Measurements from ENCODE around the gene CBX5. TPM values are rescaled to one million over a fixed set of nuclear protein-coding genes. Genes with fewer than 3 reads are reported as not detected.

CBX5 gene
- total RNA-seq, 1 experiment from 2014 or later = 173 TPM

GRCh38 chr12:54197431-54197909 lies 82.5 kb downstream of the CBX5 start:
- H3K4me3 Mint-ChIP-seq (ENCODE audit: low read depth, unreplicated experiment) = no peak overlapping the region
- no peak for DNase-seq
- H3K27me3 Mint-ChIP-seq (ENCODE audit: unreplicated experiment) = peaks cover 88% of the 10 kb centered on the region
- BruUV-seq (replicated peaks) = no TSS peak
- TF ChIP-seq, protein P1, sequence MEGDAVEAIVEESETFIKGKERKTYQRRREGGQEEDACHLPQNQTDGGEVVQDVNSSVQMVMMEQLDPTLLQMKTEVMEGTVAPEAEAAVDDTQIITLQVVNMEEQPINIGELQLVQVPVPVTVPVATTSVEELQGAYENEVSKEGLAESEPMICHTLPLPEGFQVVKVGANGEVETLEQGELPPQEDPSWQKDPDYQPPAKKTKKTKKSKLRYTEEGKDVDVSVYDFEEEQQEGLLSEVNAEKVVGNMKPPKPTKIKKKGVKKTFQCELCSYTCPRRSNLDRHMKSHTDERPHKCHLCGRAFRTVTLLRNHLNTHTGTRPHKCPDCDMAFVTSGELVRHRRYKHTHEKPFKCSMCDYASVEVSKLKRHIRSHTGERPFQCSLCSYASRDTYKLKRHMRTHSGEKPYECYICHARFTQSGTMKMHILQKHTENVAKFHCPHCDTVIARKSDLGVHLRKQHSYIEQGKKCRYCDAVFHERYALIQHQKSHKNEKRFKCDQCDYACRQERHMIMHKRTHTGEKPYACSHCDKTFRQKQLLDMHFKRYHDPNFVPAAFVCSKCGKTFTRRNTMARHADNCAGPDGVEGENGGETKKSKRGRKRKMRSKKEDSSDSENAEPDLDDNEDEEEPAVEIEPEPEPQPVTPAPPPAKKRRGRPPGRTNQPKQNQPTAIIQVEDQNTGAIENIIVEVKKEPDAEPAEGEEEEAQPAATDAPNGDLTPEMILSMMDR (IDR thresholded peaks at IDR 0.05; ENCODE audit: unreplicated experiment) = no peak
- H3K36me3 Mint-ChIP-seq (ENCODE audit: insufficient read depth, unreplicated experiment) = no peaks in the 10 kb centered on the region
- no peak overlapping the region for H3K27ac Mint-ChIP-seq (ENCODE audit: unreplicated experiment)
- no peaks in the 10 kb centered on the region for H3K9me3 Mint-ChIP-seq (ENCODE audit: low read depth, unreplicated experiment)
- peaks cover 10% of the 10 kb centered on the region for H3K4me1 Mint-ChIP-seq (ENCODE audit: low read depth, unreplicated experiment)
- CTCF ChIA-PET = interaction anchor here (0.6 kb wide), 2 partner anchors 173 to 189 kb away, joined by 3 to 4 read pairs; partner anchors contain the start of gene HOXC8
- intact Hi-C loops (cut with micrococcal nuclease; ENCODE audit: unreplicated experiment) = no loop called here

- Mint-ChIP-seq H3K4me1 (ENCODE audit: low read depth, unreplicated experiment) (peaks cover 10% of the 10 kb centered on the region), H3K27me3 (ENCODE audit: unreplicated experiment) (peaks cover 92% of the 10 kb centered on the region), H3K36me3 (ENCODE audit: insufficient read depth, unreplicated experiment) (no peaks in the 10 kb centered on the region), H3K27ac (ENCODE audit: unreplicated experiment) (no peak overlapping the region), H3K9me3 (ENCODE audit: low read depth, unreplicated experiment) (no peaks in the 10 kb centered on the region), H3K4me3 (ENCODE audit: low read depth, unreplicated experiment) (no peak overlapping the region)
- BruUV-seq (replicated peaks) = no TSS peak
- TF ChIP-seq, protein P1 (IDR thresholded peaks at IDR 0.05; ENCODE audit: unreplicated experiment) = no peak
- no peak for DNase-seq
- CTCF ChIA-PET = interaction anchor here (0.6 kb wide), 2 partner anchors 172 to 188 kb away, joined by 3 to 4 read pairs; partner anchors contain the start of gene HOXC8
- intact Hi-C loops (cut with micrococcal nuclease; ENCODE audit: unreplicated experiment) = no loop called here
Measured at GRCh38 chr12:54197010-54197409, 82.9 kb downstream of the CBX5 start.

DNA sequence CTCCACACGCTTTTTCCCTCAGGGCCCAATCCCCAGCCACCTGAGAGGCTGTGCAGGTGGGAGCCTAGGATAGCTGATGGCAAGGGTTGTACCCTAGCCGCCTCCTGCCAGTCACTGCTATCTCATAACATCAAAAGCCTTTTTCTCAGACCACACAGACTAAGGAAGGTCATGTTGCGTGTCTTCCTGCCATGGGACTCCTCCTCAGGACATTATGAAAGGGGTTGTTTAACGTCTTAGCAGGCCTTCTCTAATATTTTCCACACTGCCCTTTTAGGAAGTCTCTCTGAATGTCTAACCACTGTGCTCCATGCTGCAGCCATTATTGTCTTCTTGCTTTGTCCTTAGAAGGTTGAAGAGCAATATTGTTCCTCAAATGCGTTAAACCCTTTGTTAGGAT lies 83.5 kb downstream of the CBX5 start:
- CTCF ChIA-PET = interaction anchor here (0.8 kb wide), 1 partner anchor 188 kb away, joined by 6 read pairs; the partner anchor contains the start of gene HOXC8
- H3K9me3 Mint-ChIP-seq (ENCODE audit: low read depth, unreplicated experiment) = no peaks in the 10 kb centered on the region
- DNase-seq = no peak

GRCh38 chr12:54195737-54196347 lies 84.1 kb downstream of the CBX5 start:
- Mint-ChIP-seq H3K36me3 (ENCODE audit: insufficient read depth, unreplicated experiment) (no peaks in the 10 kb centered on the region), H3K4me3 (ENCODE audit: low read depth, unreplicated experiment) (no peak overlapping the region), H3K27me3 (ENCODE audit: unreplicated experiment) (peaks cover 98% of the 10 kb centered on the region), H3K9me3 (ENCODE audit: low read depth, unreplicated experiment) (no peaks in the 10 kb centered on the region), H3K27ac (ENCODE audit: unreplicated experiment) (no peak overlapping the region), H3K4me1 (ENCODE audit: low read depth, unreplicated experiment) (peaks cover 10% of the 10 kb centered on the region)
- peak; percentile 39 for DNase-seq
- intact Hi-C loops (cut with micrococcal nuclease; ENCODE audit: unreplicated experiment) = no loop called here
- CTCF ChIA-PET = interaction anchor here (0.6 to 0.9 kb wide), 4 partner anchors 12 to 187 kb away, joined by 5 to 11 read pairs (median 6); partner anchors contain the start of genes HOXC5 and HOXC8
- TF ChIP-seq, protein P1 (IDR thresholded peaks at IDR 0.05; ENCODE audit: unreplicated experiment) = no peak
- no TSS peak for BruUV-seq (replicated peaks)

More for the DNA sequence above, 83.5 kb downstream of the CBX5 start:
- Mint-ChIP-seq H3K27me3 (ENCODE audit: unreplicated experiment) (peaks cover 97% of the 10 kb centered on the region), H3K27ac (ENCODE audit: unreplicated experiment) (no peak overlapping the region), H3K4me1 (ENCODE audit: low read depth, unreplicated experiment) (peaks cover 10% of the 10 kb centered on the region), H3K36me3 (ENCODE audit: insufficient read depth, unreplicated experiment) (no peaks in the 10 kb centered on the region), H3K4me3 (ENCODE audit: low read depth, unreplicated experiment) (no peak overlapping the region)
- TF ChIP-seq, protein P1 (IDR thresholded peaks at IDR 0.05; ENCODE audit: unreplicated experiment) = no peak
- intact Hi-C loops (cut with micrococcal nuclease; ENCODE audit: unreplicated experiment) = no loop called here
- no TSS peak for BruUV-seq (replicated peaks)
